Adrenal gland (tissue), 12 donors: ENCODE results near the gene ITPR3. TPM values are rescaled to one million over a fixed set of nuclear protein-coding genes. Genes with fewer than 3 reads are reported as not detected.

Experiments
- DNase-seq, 7 donors: peaks; one replicate each; pipeline ENCODE4 v3.0.0-alpha.2; 2019 to 2020
- H3K27ac ChIP-seq, 5 donors: fragments of 200-600 bp; sonication (generic) in 4 of 5; 1 replicate in 3 of 5; 2 replicates in 2 of 5; pipeline versions ENCODE4 v1.5.1 to v1.8.0; 2016 to 2020; ENCODE audit warnings: mild to moderate bottlenecking in 1 of 5
- H3K27me3 ChIP-seq: fragments of 200-600 bp; 2 replicates; pipeline ENCODE4 v1.8.0; 2021
- H3K36me3 ChIP-seq, 2 donors: fragments of 200-600 bp; replicated peaks in 1 of 2; 1 replicate in 1 of 2; 2 replicates in 1 of 2; pipeline versions ENCODE4 v1.5.1 to v1.8.0; 2018 to 2022
- H3K4me1 ChIP-seq, 2 donors: fragments of 200-600 bp; replicated peaks in 1 of 2; 1 replicate in 1 of 2; 2 replicates in 1 of 2; pipeline versions ENCODE4 v1.5.1 to v1.8.0; 2018 to 2021
- H3K4me3 ChIP-seq, 4 donors: fragments of 200-600 bp; sonication (generic) in 3 of 4; one replicate each; pipeline ENCODE4 v1.5.1; 2016 to 2018
- H3K9me3 ChIP-seq, 3 donors: fragments of 200-600 bp; sonication (generic) in 1 of 3; replicated peaks in 1 of 3; 1 replicate in 2 of 3; 2 replicates in 1 of 3; pipeline versions ENCODE4 v1.5.1 to v1.8.0; 2016 to 2021
- POLR2A ChIP-seq, 2 donors: fragments of 450-650 bp; IDR thresholded peaks; one replicate each; pipeline ENCODE4 v1.6.1; 2017; ENCODE audit warnings: antibody characterized with exemption in 2 of 2, mild to moderate bottlenecking in 2 of 2, moderate library complexity in 1 of 2
- WGBS, 4 donors: extraction: QIAGEN DNeasy Blood & Tissue Kit in 2 of 4; methylation state at CpG; one replicate each; pipeline versions ENCODE4 v1.1.5 to v1.1.7; 2013 to 2017; 5-methylcytosine and 5-hydroxymethylcytosine counted together
- intact Hi-C, 2 donors: fragments of 100-400 bp; cut with DNase I; formaldehyde crosslinking; loops; one replicate each; pipeline versions ENCODE4 v1.14.1 to v1.15.0; 2022 to 2023
- microRNA counts, 2 donors: library from miRNA; unstranded; fragments of <30 nt; microRNA quantifications; one replicate each; lab custom pipeline; 2016
- microRNA-seq, 3 donors: library from miRNA; unstranded; fragments of <30 nt; microRNA quantifications; one replicate each; pipeline ENCODE4, GENCODE V29; 2017 to 2020
- polyA plus RNA-seq, 3 donors: library from polyadenylated mRNA; stranded (reverse); fragments of 200-250 nt in 2 of 3; fragments of 350-450 nt in 1 of 3; fragmentation: Illumina TruSeq in 1 of 3; extraction: RNeasy Lipid Tissue Mini Kit (QIAGEN cat#74804) in 1 of 3; gene quantifications; one replicate each; pipeline ENCODE4 v1.2.3, GENCODE V29; 2013 to 2014
- small RNA-seq, 2 donors: library from RNA; depleted of rRNA; stranded (forward); fragments of <200 nt; gene quantifications; one replicate each; pipeline ENCODE3, GENCODE V24; 2016
- total RNA-seq, 9 donors: library from RNA; depleted of rRNA in 4 of 9; stranded (reverse); fragments of >200 nt in 4 of 9; fragments of 120-200 nt in 1 of 9; fragmentation: NEBNext Ultra II Directional in 1 of 9; extraction: Animal tissue kit (Norgen Biotek cat#: 25700) in 1 of 9; gene quantifications; one replicate each; pipeline versions ENCODE4 v1.1.0 to v1.2.4, GENCODE V29; 2013 to 2023
- TF ChIP-seq, protein P1 (sequence below), 6 experiments: fragments of 450-650 bp in 4 of 6; fragments of 200-600 bp in 2 of 6; sonication (generic) in 1 of 6; IDR thresholded peaks; 1 replicate in 5 of 6; 2 replicates in 1 of 6; pipeline versions ENCODE4 v1.5.1 to v1.8.0; 2016 to 2021; ENCODE audit warnings: antibody characterized with exemption in 6 of 6, mild to moderate bottlenecking in 2 of 6, moderate library complexity in 1 of 6
- donor health status: healthy with polysubstance abuse.
- donor health status: Bipolar disorder and iron deficiency.
- donor health status: DM: yes; HTN: yes; CAD: no.
- donor health status: DM: no; HTN: no; CAD: no.
- donor health status: DM: no; HTN: no; CAD: no.
- donor health status: DM: yes; HTN: yes; CAD: no.

ITPR3 gene
- total and polyA plus RNA-seq, 12 donors = 1.3 to 38.1 (median 23.9) TPM

DNA sequence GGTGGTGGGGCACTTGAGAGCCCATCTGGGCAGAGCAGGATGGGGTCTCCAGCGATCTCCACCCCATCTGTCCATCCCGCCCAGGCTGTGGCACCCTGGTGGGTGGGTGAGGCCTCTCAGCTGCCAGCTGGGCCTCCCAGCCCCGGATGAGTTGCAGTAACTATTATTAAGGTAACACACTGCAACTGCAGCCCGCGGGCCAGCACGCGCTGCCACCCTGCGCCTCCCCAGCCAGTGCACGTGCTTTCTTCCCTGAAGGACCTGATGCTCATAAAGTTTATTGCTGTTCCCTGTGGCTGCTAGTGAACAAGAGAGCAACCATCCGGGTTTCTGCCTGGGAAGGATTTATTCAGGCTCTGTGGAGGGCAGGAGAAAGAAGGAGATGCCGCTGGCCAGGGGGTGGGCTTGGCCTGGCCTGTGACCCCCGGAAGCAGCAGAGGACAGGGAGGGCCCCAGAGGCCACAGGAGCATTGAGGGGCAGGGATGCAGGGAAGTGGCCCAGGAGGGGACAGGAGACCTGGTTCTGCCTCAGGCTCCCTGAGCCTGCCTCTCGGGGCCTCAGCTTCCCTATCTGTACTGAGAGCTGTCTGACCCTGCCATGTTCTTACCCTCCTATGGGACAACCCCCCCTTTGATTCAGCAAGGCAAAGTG, 123.9 kb downstream of the ITPR3 start:
- intact Hi-C loops = no loop called here
- WGBS, 4 donors = 63 to 75% (median 71%) methylated on average over 8 to 13 of the region's 13 CpGs
- no peaks in the 10 kb centered on the region for H3K36me3 ChIP-seq
- no peaks in the 10 kb centered on the region for H3K9me3 ChIP-seq
- no peak for DNase-seq
- H3K27me3 ChIP-seq = peaks cover 20% of the 10 kb centered on the region
- no peak overlapping the region for H3K4me3 ChIP-seq
- peak overlapping the region in 2 of 5 donors; percentile 34 to 72 for H3K27ac ChIP-seq
- TF ChIP-seq, protein P1, sequence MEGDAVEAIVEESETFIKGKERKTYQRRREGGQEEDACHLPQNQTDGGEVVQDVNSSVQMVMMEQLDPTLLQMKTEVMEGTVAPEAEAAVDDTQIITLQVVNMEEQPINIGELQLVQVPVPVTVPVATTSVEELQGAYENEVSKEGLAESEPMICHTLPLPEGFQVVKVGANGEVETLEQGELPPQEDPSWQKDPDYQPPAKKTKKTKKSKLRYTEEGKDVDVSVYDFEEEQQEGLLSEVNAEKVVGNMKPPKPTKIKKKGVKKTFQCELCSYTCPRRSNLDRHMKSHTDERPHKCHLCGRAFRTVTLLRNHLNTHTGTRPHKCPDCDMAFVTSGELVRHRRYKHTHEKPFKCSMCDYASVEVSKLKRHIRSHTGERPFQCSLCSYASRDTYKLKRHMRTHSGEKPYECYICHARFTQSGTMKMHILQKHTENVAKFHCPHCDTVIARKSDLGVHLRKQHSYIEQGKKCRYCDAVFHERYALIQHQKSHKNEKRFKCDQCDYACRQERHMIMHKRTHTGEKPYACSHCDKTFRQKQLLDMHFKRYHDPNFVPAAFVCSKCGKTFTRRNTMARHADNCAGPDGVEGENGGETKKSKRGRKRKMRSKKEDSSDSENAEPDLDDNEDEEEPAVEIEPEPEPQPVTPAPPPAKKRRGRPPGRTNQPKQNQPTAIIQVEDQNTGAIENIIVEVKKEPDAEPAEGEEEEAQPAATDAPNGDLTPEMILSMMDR (IDR thresholded peaks at IDR 0.05) = no peak
- TF ChIP-seq POLR2A (IDR thresholded peaks at IDR 0.05) = no peak
- peaks cover 0 to 4% of the 10 kb centered on the region in 2 donors for H3K4me1 ChIP-seq

DNA sequence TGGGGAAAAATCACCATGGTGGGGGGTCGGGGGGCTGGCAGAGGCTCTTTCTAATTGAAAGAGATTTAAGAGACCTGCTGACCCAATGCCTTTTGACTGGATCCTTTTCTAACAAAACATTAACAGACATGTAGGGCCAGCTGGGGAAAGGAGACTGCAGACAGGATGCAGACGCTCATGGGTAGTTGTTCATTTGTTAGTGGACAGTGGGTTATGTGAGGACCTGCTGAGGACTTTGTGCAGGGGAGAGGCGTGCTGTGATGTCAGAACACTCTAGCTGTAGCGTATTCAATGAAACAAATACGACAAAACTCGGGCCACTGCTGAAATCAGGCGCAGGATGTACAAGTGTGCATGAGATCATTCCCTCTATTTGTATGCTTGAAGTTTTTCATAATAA, 124.4 kb downstream of the ITPR3 start:
- intact Hi-C loops = no loop called here
- 73 to 80% (median 75%) methylated on average over 7 of the region's 7 CpGs for WGBS, 4 donors
- no peaks in the 10 kb centered on the region for H3K36me3 ChIP-seq
- no peak overlapping the region for H3K4me3 ChIP-seq
- H3K4me1 ChIP-seq = peaks cover 0 to 4% of the 10 kb centered on the region in 2 donors
- no peak for DNase-seq
- no peak for TF ChIP-seq POLR2A (IDR thresholded peaks at IDR 0.05)
- TF ChIP-seq, protein P1 (IDR thresholded peaks at IDR 0.05) = no peak
- no peaks in the 10 kb centered on the region for H3K9me3 ChIP-seq
- peaks cover 20% of the 10 kb centered on the region for H3K27me3 ChIP-seq
- H3K27ac ChIP-seq = peak overlapping the region in 2 of 5 donors; percentile 61 to 72

MicroRNA genes within 50 kb of the gene (microRNA counts, 767-probe panel; counts per million panel counts)
- microRNA hsa-miR-3934 (lab: Ali Mortazavi, UCI) = 0 counts per million in 2 donors

Small RNA genes lying within 50 kb of the gene (microRNA-seq; reads per million reads assigned to microRNA genes)
- gene MIR3934 = 0.57 to 4.5 (median 2.3) reads per million in 3 donors

Small RNA genes lying within 50 kb of the gene (small RNA-seq; reads per million reads assigned to genes)
- 0 reads per million in 2 donors for gene MIR3934

Other genes starting within 250 kb of the ITPR3 start
- 1 to 10 TPM in 7 of 9 donors, under 1 TPM in 1, not detected in 1; 0.60 to 9.5 (median 1.7) TPM for gene KIFC1, start 229.5 kb upstream of the ITPR3 start, total RNA-seq
- gene KIFC1, start 229.5 kb upstream of the ITPR3 start, polyA plus RNA-seq = 1 to 10 TPM in 1 of 3 donors, under 1 TPM in 2; 0.74 to 1.4 (median 0.88) TPM
- 100 to 1,000 TPM in 1 of 9 donors, 10 to 100 TPM in 8; 40.1 to 102 (median 64.5) TPM for gene PHF1, start 210.3 kb upstream of the ITPR3 start, total RNA-seq
- gene PHF1, start 210.3 kb upstream of the ITPR3 start, polyA plus RNA-seq = 100 to 1,000 TPM in 2 of 3 donors, 10 to 100 TPM in 1; 36.6 to 410 (median 298) TPM
- gene CUTA, start 203.2 kb upstream of the ITPR3 start, total RNA-seq = 100 to 1,000 TPM; 202 to 437 (median 301) TPM
- gene CUTA, start 203.2 kb upstream of the ITPR3 start, polyA plus RNA-seq = 100 to 1,000 TPM; 212 to 370 (median 213) TPM
- 10 to 100 TPM in 4 of 9 donors, 1 to 10 TPM in 5; 2.6 to 23.9 (median 9.2) TPM for gene SYNGAP1, start 201.3 kb upstream of the ITPR3 start, total RNA-seq
- 10 to 100 TPM in 1 of 3 donors, 1 to 10 TPM in 2; 5.0 to 73.5 (median 8.3) TPM for gene SYNGAP1, start 201.3 kb upstream of the ITPR3 start, polyA plus RNA-seq
- gene ZBTB9, start 166.7 kb upstream of the ITPR3 start, total RNA-seq = 10 to 100 TPM in 1 of 9 donors, 1 to 10 TPM in 8; 2.3 to 10.3 (median 7.3) TPM
- gene ZBTB9, start 166.7 kb upstream of the ITPR3 start, polyA plus RNA-seq = 10 to 100 TPM in 1 of 3 donors, 1 to 10 TPM in 2; 3.8 to 11.2 (median 4.2) TPM
- gene BAK1, start 41.0 kb upstream of the ITPR3 start, total RNA-seq = 10 to 100 TPM in 8 of 9 donors, 1 to 10 TPM in 1; 9.7 to 51.9 (median 24.5) TPM
- 10 to 100 TPM; 17.3 to 33.5 (median 17.6) TPM for gene BAK1, start 41.0 kb upstream of the ITPR3 start, polyA plus RNA-seq
- gene UQCC2, start 90.4 kb downstream of the ITPR3 start, total RNA-seq = 100 to 1,000 TPM in 1 of 9 donors, 10 to 100 TPM in 7, 1 to 10 TPM in 1; 7.4 to 126 (median 53.9) TPM
- gene UQCC2, start 90.4 kb downstream of the ITPR3 start, polyA plus RNA-seq = 100 to 1,000 TPM in 2 of 3 donors, 10 to 100 TPM in 1; 74.9 to 214 (median 168) TPM
- 1 to 10 TPM in 3 of 9 donors, under 1 TPM in 3, not detected in 3; 0.06 to 1.6 (median 0.92) TPM for gene IP6K3, start 125.6 kb downstream of the ITPR3 start, total RNA-seq
- gene IP6K3, start 125.6 kb downstream of the ITPR3 start, polyA plus RNA-seq = under 1 TPM; 0.32 to 0.71 (median 0.44) TPM
- gene LEMD2, start 167.8 kb downstream of the ITPR3 start, total RNA-seq = 10 to 100 TPM; 44.6 to 76.6 (median 59.7) TPM
- 100 to 1,000 TPM in 2 of 3 donors, 10 to 100 TPM in 1; 32.4 to 121 (median 104) TPM for gene LEMD2, start 167.8 kb downstream of the ITPR3 start, polyA plus RNA-seq
- gene MLN, start 182.7 kb downstream of the ITPR3 start, total RNA-seq = not detected
- not detected for gene MLN, start 182.7 kb downstream of the ITPR3 start, polyA plus RNA-seq